Prostate gland (tissue), 2 donors: ENCODE data around the gene ATP11B.

Source experiments
- POLR2A ChIP-seq: fragments of 450-650 bp; IDR thresholded peaks from one replicate; pipeline ENCODE4 v1.6.1; 2016; ENCODE audit warnings: antibody characterized with exemption, mild to moderate bottlenecking
- POLR2AphosphoS5 ChIP-seq: sonication (generic); formaldehyde crosslinking; IDR thresholded peaks from one replicate; pipeline ENCODE4 v1.6.1; 2017; ENCODE audit warnings: antibody characterized with exemption
- TF ChIP-seq, protein P1 (sequence below), 4 experiments: fragments of 200-600 bp in 2 of 4; fragments of 450-650 bp in 2 of 4; sonication (generic) in 2 of 4; IDR thresholded peaks; 1 replicate in 3 of 4; 2 replicates in 1 of 4; pipeline ENCODE4 v1.5.1; 2016 to 2019; ENCODE audit warnings: antibody characterized with exemption in 4 of 4, mild to moderate bottlenecking in 2 of 4, moderate library complexity in 2 of 4

DNA sequence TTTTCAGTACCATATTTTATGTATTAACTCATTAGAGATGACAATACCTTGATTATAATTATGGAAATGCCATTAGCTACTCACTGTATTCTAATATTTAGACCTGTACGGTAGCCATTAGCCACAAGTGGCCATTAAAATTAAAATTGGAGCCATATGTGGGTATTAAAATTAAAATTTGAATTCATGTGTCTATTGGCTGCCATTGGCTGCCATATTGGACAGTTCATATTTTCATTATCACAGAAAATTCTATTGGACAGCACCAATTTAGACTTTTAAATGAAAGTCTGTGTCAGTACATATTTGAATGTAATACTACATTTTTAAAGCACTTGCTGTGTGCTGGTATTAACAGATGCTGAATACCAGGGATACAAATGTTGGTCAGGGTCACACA lies 3.0 kb downstream of the ATP11B start:
- TF ChIP-seq POLR2A (no peak), POLR2AphosphoS5 (no peak)
- TF ChIP-seq, protein P1, sequence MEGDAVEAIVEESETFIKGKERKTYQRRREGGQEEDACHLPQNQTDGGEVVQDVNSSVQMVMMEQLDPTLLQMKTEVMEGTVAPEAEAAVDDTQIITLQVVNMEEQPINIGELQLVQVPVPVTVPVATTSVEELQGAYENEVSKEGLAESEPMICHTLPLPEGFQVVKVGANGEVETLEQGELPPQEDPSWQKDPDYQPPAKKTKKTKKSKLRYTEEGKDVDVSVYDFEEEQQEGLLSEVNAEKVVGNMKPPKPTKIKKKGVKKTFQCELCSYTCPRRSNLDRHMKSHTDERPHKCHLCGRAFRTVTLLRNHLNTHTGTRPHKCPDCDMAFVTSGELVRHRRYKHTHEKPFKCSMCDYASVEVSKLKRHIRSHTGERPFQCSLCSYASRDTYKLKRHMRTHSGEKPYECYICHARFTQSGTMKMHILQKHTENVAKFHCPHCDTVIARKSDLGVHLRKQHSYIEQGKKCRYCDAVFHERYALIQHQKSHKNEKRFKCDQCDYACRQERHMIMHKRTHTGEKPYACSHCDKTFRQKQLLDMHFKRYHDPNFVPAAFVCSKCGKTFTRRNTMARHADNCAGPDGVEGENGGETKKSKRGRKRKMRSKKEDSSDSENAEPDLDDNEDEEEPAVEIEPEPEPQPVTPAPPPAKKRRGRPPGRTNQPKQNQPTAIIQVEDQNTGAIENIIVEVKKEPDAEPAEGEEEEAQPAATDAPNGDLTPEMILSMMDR (IDR thresholded peaks at IDR 0.05): no peak
